Measurements from ENCODE around the gene PPP4C. TPM values are rescaled to one million over a fixed set of nuclear protein-coding genes. Genes with fewer than 3 reads are reported as not detected.

Gene PPP4C
- total and polyA plus RNA-seq, 2 donors from 2014 or later: 78.8 to 107 TPM

- DNase-seq (peak in 2 of 5 donors; percentile 25 to 61), FAIRE-seq (no peak)
- Histone ChIP-seq H3K9ac (ENCODE audit: low read length in 3 of 3) (no peak overlapping the region), H3K4me3 (ENCODE audit: low read length in 3 of 3) (no peak overlapping the region), H3K36me3 (ENCODE audit: control insufficient read depth in 2 of 3, insufficient read depth in 3 of 3, low read length in 3 of 3) (no peaks in the 10 kb centered on the region), H3K27ac (ENCODE audit: low read depth in 2 of 2, low read length in 2 of 2) (no peak overlapping the region), H3K9me3 (ENCODE audit: control insufficient read depth in 2 of 3, insufficient read depth in 1 of 3, low read length in 3 of 3) (no peaks in the 10 kb centered on the region), H3K27me3 (ENCODE audit: control insufficient read depth, insufficient read depth, low read length) (no peaks in the 10 kb centered on the region), H3K4me1 (ENCODE audit: control insufficient read depth in 2 of 3, insufficient read depth in 2 of 3, low read depth in 1 of 3, low read length in 3 of 3) (peaks cover 0 to 8% (median 4%) of the 10 kb centered on the region in 3 donors)
- intact Hi-C loops (cut with DNase I): no loop called here
- peak; percentile 6 for TF ChIP-seq CTCF (IDR thresholded peaks at IDR 0.05; ENCODE audit: borderline replicate concordance, extremely low read depth, insufficient read depth)
Observed at GRCh38 chr16:30054959-30055553, 20.7 kb upstream of the PPP4C start.

GRCh38 chr16:30060346-30060745, 15.4 kb upstream of the PPP4C start:
- no peak for DNase-seq
- no peak for TF ChIP-seq CTCF (IDR thresholded peaks at IDR 0.05; ENCODE audit: borderline replicate concordance, extremely low read depth, insufficient read depth)
- H3K9ac ChIP-seq (ENCODE audit: low read length in 3 of 3): no peak overlapping the region

GRCh38 chr16:30060836-30061554, 14.8 kb upstream of the PPP4C start:
- no peak for FAIRE-seq
- intact Hi-C loops (cut with DNase I): no loop called here
- H3K27ac ChIP-seq (ENCODE audit: low read depth in 2 of 2, low read length in 2 of 2): no peak overlapping the region

More at GRCh38 chr16:30060346-30060745, 15.4 kb upstream of the PPP4C start:
- Histone ChIP-seq H3K27ac (ENCODE audit: low read depth in 2 of 2, low read length in 2 of 2) (no peak overlapping the region), H3K4me3 (ENCODE audit: low read length in 3 of 3) (no peak overlapping the region), H3K4me1 (ENCODE audit: control insufficient read depth in 2 of 3, insufficient read depth in 2 of 3, low read depth in 1 of 3, low read length in 3 of 3) (peaks cover 0 to 13% (median 9%) of the 10 kb centered on the region in 3 donors), H3K9me3 (ENCODE audit: control insufficient read depth in 2 of 3, insufficient read depth in 1 of 3, low read length in 3 of 3) (no peaks in the 10 kb centered on the region), H3K36me3 (ENCODE audit: control insufficient read depth in 2 of 3, insufficient read depth in 3 of 3, low read length in 3 of 3) (no peaks in the 10 kb centered on the region), H3K27me3 (ENCODE audit: control insufficient read depth, insufficient read depth, low read length) (no peaks in the 10 kb centered on the region)
- intact Hi-C loops (cut with DNase I): no loop called here
- no peak for FAIRE-seq

More at GRCh38 chr16:30060836-30061554, 14.8 kb upstream of the PPP4C start:
- Histone ChIP-seq H3K36me3 (ENCODE audit: control insufficient read depth in 2 of 3, insufficient read depth in 3 of 3, low read length in 3 of 3) (no peaks in the 10 kb centered on the region), H3K27me3 (ENCODE audit: control insufficient read depth, insufficient read depth, low read length) (no peaks in the 10 kb centered on the region), H3K4me1 (ENCODE audit: control insufficient read depth in 2 of 3, insufficient read depth in 2 of 3, low read depth in 1 of 3, low read length in 3 of 3) (peaks cover 0 to 13% (median 9%) of the 10 kb centered on the region in 3 donors), H3K9me3 (ENCODE audit: control insufficient read depth in 2 of 3, insufficient read depth in 1 of 3, low read length in 3 of 3) (no peaks in the 10 kb centered on the region), H3K4me3 (ENCODE audit: low read length in 3 of 3) (no peak overlapping the region), H3K9ac (ENCODE audit: low read length in 3 of 3) (no peak overlapping the region)
- peak in 2 of 5 donors; percentile 31 to 42 for DNase-seq
- no peak for TF ChIP-seq CTCF (IDR thresholded peaks at IDR 0.05; ENCODE audit: borderline replicate concordance, extremely low read depth, insufficient read depth)

Data from kidney (tissue), 14 donors.